SK-N-SH treated with all-trans-retinoic acid at 6 μM for 48 hours (cell line): Measurements from ENCODE around the gene TOP3A.

ENCODE experiments used
- GLIS3 ChIP-seq: fragments of 250-450 bp; sonication (Bioruptor Pico); IDR thresholded peaks from 2 replicates; pipeline ENCODE4 v1.5.0; 2020; ENCODE audit warnings: mild to moderate bottlenecking, moderate library complexity
- ISL1 ChIP-seq: fragments of 250-450 bp; sonication (Bioruptor Pico); IDR thresholded peaks from 2 replicates; pipeline ENCODE4 v2.1.2; 2022; ENCODE audit warnings: mild to moderate bottlenecking, moderate library complexity
- OSR1 ChIP-seq: fragments of 250-450 bp; sonication (Bioruptor Pico); IDR thresholded peaks from 2 replicates; pipeline ENCODE4 v1.8.0; 2022; ENCODE audit warnings: moderate library complexity, mild to moderate bottlenecking, inconsistent platforms
- PPARA ChIP-seq: fragments of 250-450 bp; sonication (Bioruptor Pico); IDR thresholded peaks from 2 replicates; pipeline ENCODE4 v1.5.0; 2020; ENCODE audit warnings: mild to moderate bottlenecking, borderline replicate concordance
- RARB ChIP-seq: fragments of 250-450 bp; sonication (Bioruptor Pico); IDR thresholded peaks from 2 replicates; pipeline ENCODE4 v1.8.0; 2021; ENCODE audit warnings: mild to moderate bottlenecking, moderate library complexity
- TF ChIP-seq, protein P1 (sequence below): fragments of 250-450 bp; sonication (Bioruptor Pico); IDR thresholded peaks from 2 replicates; pipeline ENCODE4 v1.8.0; 2020; ENCODE audit warnings: mild to moderate bottlenecking, moderate library complexity, borderline replicate concordance

- TF ChIP-seq PPARA (CRISPR knock-in tag) (no peak), OSR1 (CRISPR knock-in tag) (no peak), RARB (CRISPR knock-in tag) (no peak), GLIS3 (CRISPR knock-in tag) (no peak), ISL1 (no peak)
- TF ChIP-seq, protein P1, sequence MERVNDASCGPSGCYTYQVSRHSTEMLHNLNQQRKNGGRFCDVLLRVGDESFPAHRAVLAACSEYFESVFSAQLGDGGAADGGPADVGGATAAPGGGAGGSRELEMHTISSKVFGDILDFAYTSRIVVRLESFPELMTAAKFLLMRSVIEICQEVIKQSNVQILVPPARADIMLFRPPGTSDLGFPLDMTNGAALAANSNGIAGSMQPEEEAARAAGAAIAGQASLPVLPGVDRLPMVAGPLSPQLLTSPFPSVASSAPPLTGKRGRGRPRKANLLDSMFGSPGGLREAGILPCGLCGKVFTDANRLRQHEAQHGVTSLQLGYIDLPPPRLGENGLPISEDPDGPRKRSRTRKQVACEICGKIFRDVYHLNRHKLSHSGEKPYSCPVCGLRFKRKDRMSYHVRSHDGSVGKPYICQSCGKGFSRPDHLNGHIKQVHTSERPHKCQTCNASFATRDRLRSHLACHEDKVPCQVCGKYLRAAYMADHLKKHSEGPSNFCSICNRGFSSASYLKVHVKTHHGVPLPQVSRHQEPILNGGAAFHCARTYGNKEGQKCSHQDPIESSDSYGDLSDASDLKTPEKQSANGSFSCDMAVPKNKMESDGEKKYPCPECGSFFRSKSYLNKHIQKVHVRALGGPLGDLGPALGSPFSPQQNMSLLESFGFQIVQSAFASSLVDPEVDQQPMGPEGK (CRISPR knock-in tag): no peak
These were observed 29.5 kb downstream of the TOP3A start for GRCh38 chr17:18285296-18285695.
